Astrocyte (in vitro differentiated cells and primary cell): ENCODE results near the gene SCAMP5. TPM values are rescaled to one million over a fixed set of nuclear protein-coding genes. Genes with fewer than 3 reads are reported as not detected.

ENCODE experiments used
- DNase-seq: peaks from one replicate; pipeline ENCODE4 v3.0.0-alpha.2; 2010; ENCODE audit warnings: low read depth
- FAIRE-seq: peaks from 2 replicates; lab custom pipeline; 2011; peaks lifted over from hg19 to GRCh38; lab: Jason Lieb, UNC
- H2AFZ ChIP-seq: 2 replicates; pipeline ENCODE4 v1.6.0; 2012; ENCODE audit warnings: low read depth, low read length, inconsistent platforms
- H3K27ac ChIP-seq: 2 replicates; pipeline ENCODE4 v1.5.1; 2011; ENCODE audit warnings: low read depth, low read length, inconsistent platforms
- H3K27me3 ChIP-seq: 2 replicates; pipeline ENCODE4 v1.6.0; 2011; ENCODE audit warnings: low read length, inconsistent platforms; ENCODE audit not compliant: insufficient read depth
- H3K36me3 ChIP-seq: 2 replicates; pipeline ENCODE4 v1.5.1; 2011; ENCODE audit warnings: low read length, inconsistent platforms; ENCODE audit not compliant: insufficient read depth
- H3K4me1 ChIP-seq: 2 replicates; pipeline ENCODE4 v1.5.1; 2011; ENCODE audit warnings: low read length, inconsistent platforms; ENCODE audit not compliant: insufficient read depth
- H3K4me2 ChIP-seq: 2 replicates; pipeline ENCODE4 v1.6.0; 2012; ENCODE audit warnings: low read length, inconsistent platforms
- H3K4me3 ChIP-seq: 2 replicates; pipeline ENCODE4 v1.5.1; 2011; ENCODE audit warnings: low read depth, mild to moderate bottlenecking, low read length, inconsistent platforms; ENCODE audit not compliant: insufficient read depth
- H3K79me2 ChIP-seq: 2 replicates; pipeline ENCODE4 v1.6.0; 2012; ENCODE audit warnings: mild to moderate bottlenecking, low read length, inconsistent platforms; ENCODE audit not compliant: insufficient read depth
- H3K9ac ChIP-seq: 2 replicates; pipeline ENCODE4 v1.6.0; 2012; ENCODE audit warnings: mild to moderate bottlenecking, low read length, inconsistent platforms
- H3K9me3 ChIP-seq: 2 replicates; pipeline ENCODE4 v1.5.1; 2012; ENCODE audit warnings: low read depth, mild to moderate bottlenecking, low read length, inconsistent platforms; ENCODE audit not compliant: insufficient read depth
- H4K20me1 ChIP-seq: 2 replicates; pipeline ENCODE4 v1.6.0; 2012; ENCODE audit warnings: low read length, inconsistent platforms; ENCODE audit not compliant: insufficient read depth
- H3K27ac Mint-ChIP-seq: one replicate; pipeline ENCODE4 v1.8.0; 2021; ENCODE audit warnings: mild to moderate bottlenecking, mixed read lengths; ENCODE audit not compliant: unreplicated experiment
- H3K27me3 Mint-ChIP-seq: one replicate; pipeline ENCODE4 v1.8.0; 2021; ENCODE audit warnings: low read depth, mixed read lengths; ENCODE audit not compliant: unreplicated experiment
- H3K36me3 Mint-ChIP-seq: one replicate; pipeline ENCODE4 v1.8.0; 2021; ENCODE audit warnings: low read depth, mixed read lengths; ENCODE audit not compliant: unreplicated experiment
- H3K4me1 Mint-ChIP-seq: one replicate; pipeline ENCODE4 v1.8.0; 2021; ENCODE audit warnings: low read depth, mixed read lengths; ENCODE audit not compliant: unreplicated experiment
- H3K4me3 Mint-ChIP-seq: one replicate; pipeline ENCODE4 v1.8.0; 2021; ENCODE audit warnings: mild to moderate bottlenecking, moderate library complexity, mixed read lengths; ENCODE audit not compliant: unreplicated experiment
- H3K9me3 Mint-ChIP-seq: one replicate; pipeline ENCODE4 v1.8.0; 2021; ENCODE audit warnings: mild to moderate bottlenecking, mixed read lengths; ENCODE audit not compliant: unreplicated experiment
- EZH2 ChIP-seq: IDR thresholded peaks from 2 replicates; pipeline ENCODE4 v1.6.1; 2012; ENCODE audit warnings: mild to moderate bottlenecking, low read length, inconsistent platforms; ENCODE audit not compliant: insufficient read depth
- total RNA-seq: library from RNA; stranded (reverse); gene quantifications from 2 replicates; pipeline ENCODE4 v1.2.1, GENCODE V29; 2021
- TF ChIP-seq, protein P1 (sequence below): IDR thresholded peaks from 2 replicates; pipeline ENCODE4 v1.5.1; 2011; ENCODE audit warnings: low read depth, mild to moderate bottlenecking, inconsistent platforms, low read length, moderate library complexity; ENCODE audit not compliant: insufficient read depth

The SCAMP5 gene
- total RNA-seq, 1 donor from 2014 or later: 18.7 TPM

DNA sequence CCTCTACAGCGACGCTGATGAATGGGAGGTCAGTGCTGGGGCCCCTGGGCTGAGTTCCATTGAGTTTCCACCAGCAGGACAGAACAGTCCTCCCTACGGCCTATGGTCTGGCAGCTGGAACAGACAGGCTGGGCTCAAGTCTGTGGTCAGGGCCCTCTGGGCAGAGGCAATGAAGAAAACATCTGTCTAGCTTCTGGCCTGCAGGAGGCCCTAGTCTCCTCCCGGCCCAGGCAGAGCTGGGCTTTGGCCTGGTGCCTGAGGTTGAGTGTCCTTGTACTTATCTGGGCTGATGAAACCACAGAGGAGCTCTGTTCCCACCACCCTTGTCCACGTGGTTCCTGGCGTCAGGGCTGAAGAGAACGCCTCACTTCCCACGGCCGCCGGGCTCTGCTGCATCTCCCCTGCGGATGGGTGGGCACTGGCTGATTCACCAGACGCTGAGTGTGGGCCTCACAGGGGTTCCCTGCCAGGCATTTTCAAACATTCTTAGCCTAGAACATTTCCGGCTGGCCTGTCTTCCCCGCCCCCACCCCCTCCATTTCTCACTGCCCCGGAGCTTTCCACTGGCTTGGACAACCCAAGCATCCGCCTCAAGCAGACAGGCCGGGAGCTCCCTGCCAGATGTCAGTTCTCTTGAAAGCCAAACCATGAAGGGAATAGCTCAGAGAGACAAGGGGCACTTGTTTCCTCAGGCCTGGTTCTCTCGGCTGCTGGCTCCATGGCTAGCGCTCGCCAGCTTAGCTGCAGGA is 48.3 kb downstream of the SCAMP5 start:
- Mint-ChIP-seq H3K36me3 (peaks cover 11% of the 10 kb centered on the region), H3K27ac (peak overlapping the region; percentile 75), H3K4me3 (peak overlapping the region; percentile 20), H3K27me3 (no peaks in the 10 kb centered on the region), H3K4me1 (peaks cover 22% of the 10 kb centered on the region), H3K9me3 (no peaks in the 10 kb centered on the region)
- TF ChIP-seq EZH2: no peak
- TF ChIP-seq, protein P1, sequence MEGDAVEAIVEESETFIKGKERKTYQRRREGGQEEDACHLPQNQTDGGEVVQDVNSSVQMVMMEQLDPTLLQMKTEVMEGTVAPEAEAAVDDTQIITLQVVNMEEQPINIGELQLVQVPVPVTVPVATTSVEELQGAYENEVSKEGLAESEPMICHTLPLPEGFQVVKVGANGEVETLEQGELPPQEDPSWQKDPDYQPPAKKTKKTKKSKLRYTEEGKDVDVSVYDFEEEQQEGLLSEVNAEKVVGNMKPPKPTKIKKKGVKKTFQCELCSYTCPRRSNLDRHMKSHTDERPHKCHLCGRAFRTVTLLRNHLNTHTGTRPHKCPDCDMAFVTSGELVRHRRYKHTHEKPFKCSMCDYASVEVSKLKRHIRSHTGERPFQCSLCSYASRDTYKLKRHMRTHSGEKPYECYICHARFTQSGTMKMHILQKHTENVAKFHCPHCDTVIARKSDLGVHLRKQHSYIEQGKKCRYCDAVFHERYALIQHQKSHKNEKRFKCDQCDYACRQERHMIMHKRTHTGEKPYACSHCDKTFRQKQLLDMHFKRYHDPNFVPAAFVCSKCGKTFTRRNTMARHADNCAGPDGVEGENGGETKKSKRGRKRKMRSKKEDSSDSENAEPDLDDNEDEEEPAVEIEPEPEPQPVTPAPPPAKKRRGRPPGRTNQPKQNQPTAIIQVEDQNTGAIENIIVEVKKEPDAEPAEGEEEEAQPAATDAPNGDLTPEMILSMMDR: peak; percentile 42
- peaks cover 30% of the 10 kb centered on the region for H3K4me1 ChIP-seq
- H3K36me3 ChIP-seq: no peaks in the 10 kb centered on the region
- peak overlapping the region; percentile 71 for H3K9ac ChIP-seq
- no peak overlapping the region for H3K4me3 ChIP-seq
- peak overlapping the region; percentile 75 for H3K4me2 ChIP-seq
- H3K79me2 ChIP-seq: no peaks in the 10 kb centered on the region
- H4K20me1 ChIP-seq: peaks cover 42% of the 10 kb centered on the region
- no peaks in the 10 kb centered on the region for H3K9me3 ChIP-seq
- no peaks in the 10 kb centered on the region for H3K27me3 ChIP-seq
- no peak overlapping the region for H2AFZ ChIP-seq
- FAIRE-seq: no peak
- peak overlapping the region; percentile 69 for H3K27ac ChIP-seq
- DNase-seq: peak; percentile 99

DNA sequence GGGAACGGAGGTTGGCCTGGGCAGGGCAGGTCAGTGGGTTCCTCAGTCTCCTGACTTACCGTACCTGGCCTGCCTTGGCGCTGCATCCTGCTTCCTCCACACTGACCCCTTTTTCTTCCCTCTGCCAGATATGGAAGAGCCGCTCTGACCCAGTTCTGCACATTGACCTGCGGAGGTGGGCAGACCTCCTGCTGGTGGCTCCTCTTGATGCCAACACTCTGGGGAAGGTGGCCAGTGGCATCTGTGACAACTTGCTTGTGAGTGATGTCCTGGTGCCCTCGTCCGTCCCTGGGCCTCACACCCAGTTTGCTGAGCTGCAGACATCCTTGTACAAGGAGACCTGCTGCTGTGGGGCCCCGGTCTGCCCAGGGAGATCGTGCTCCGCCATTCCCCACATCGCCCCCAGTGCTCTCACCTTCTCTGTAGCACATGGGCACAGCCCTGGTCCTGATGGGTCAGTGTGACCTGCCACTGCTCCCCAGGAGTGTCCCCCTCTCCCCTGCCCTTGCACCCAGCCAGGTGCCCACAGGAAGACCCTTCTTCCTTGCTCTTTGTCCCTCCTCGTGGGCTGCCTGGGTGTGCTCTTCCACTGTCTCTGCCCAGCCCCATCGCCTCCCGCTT is 49.0 kb downstream of the SCAMP5 start:
- H3K9me3 Mint-ChIP-seq: no peaks in the 10 kb centered on the region
- peak overlapping the region; percentile 64 for H3K4me3 Mint-ChIP-seq
- Histone ChIP-seq H3K9me3 (no peaks in the 10 kb centered on the region), H3K4me3 (no peak overlapping the region), H4K20me1 (peaks cover 38% of the 10 kb centered on the region), H3K79me2 (no peaks in the 10 kb centered on the region), H3K9ac (peak overlapping the region; percentile 66), H3K27ac (peak overlapping the region; percentile 69), H3K4me1 (peaks cover 30% of the 10 kb centered on the region), H3K4me2 (peak overlapping the region; percentile 75), H3K27me3 (no peaks in the 10 kb centered on the region), H3K36me3 (no peaks in the 10 kb centered on the region), H2AFZ (no peak overlapping the region)
- peaks cover 15% of the 10 kb centered on the region for H3K36me3 Mint-ChIP-seq
- FAIRE-seq: no peak
- no peak for DNase-seq
- TF ChIP-seq, protein P1: no peak
- no peak for TF ChIP-seq EZH2
- H3K27ac Mint-ChIP-seq: peak overlapping the region; percentile 43
- peaks cover 22% of the 10 kb centered on the region for H3K4me1 Mint-ChIP-seq
- no peaks in the 10 kb centered on the region for H3K27me3 Mint-ChIP-seq
